ENCODE measurements around the gene PIAS1. TPM values are rescaled to one million over a fixed set of nuclear protein-coding genes. Genes with fewer than 3 reads are reported as not detected.
"Not testable (repeated sequence)": the region's sequence is repeated elsewhere in the genome, so short reads cannot be mapped to it uniquely, and the experiment has no call there.

Gene PIAS1
- total RNA-seq, 2 donors from 2014 or later: 43.3 to 48.1 TPM

DNA sequence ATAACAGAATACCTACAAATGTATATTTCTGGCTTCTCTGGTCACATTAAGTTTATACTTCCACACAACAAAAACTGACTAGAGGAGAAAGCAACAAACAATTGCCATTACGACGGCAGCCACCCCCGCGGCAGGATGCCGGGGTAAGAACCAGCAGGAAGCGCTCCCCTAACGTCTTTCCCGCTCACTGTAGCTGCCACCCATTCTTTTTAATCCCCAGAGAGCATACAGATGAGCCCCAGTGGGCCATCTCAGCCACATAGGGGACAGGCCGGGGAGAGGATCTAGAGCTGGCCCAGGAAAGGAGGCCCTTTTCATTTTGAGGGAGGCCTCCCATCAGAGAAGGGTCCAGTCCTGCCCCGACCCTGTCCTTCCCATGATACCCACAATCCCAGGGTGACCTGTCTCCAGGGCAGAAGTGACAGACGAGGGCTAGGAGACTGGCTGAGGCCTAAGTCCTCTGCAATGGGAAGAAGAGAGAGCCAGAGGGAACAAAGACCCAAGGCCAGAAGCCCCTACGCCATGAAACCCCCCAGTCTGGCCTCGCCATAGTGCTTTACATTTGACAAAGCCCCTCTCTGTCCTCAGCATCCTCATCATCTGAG, 154.6 kb downstream of the PIAS1 start:
- ATAC-seq (replicated peaks in 1 of 2): no peak
- peak overlapping the region; percentile 66 to 74 for H3K4me3 Mint-ChIP-seq
- DNase-seq: no peak
- H3K4me1 Mint-ChIP-seq (ENCODE audit: low read depth): peaks cover 24% of the 10 kb centered on the region
- H3K27me3 Mint-ChIP-seq (ENCODE audit: low read depth): no peaks in the 10 kb centered on the region
- no peaks in the 10 kb centered on the region for H3K36me3 Mint-ChIP-seq (ENCODE audit: insufficient read depth in 2 of 2)
- H3K9me3 Mint-ChIP-seq: no peaks in the 10 kb centered on the region
- H3K27ac Mint-ChIP-seq: peak overlapping the region; percentile 89

DNA sequence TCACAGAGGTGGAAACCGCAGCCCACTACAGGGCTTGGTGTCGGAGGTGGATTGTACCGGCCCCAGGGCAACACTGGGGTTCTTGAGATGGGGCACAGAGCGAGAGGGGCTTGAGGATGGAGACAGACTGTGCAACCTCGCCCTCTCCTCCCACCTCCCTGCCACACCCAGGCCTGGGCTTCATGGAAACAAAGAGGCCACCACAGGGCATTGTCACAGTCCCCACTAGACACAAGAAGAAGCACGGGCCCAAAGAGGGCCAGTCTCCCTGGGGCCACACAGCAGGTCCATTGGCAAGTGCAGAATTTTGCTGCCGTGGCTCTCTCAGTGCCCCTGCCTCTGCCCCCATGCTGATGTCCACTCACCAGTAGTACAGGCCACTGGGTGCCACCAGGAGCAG, 155.2 kb downstream of the PIAS1 start:
- H3K4me3 Mint-ChIP-seq: peak overlapping the region; percentile 62 to 66
- H3K4me1 Mint-ChIP-seq (ENCODE audit: low read depth): peaks cover 24% of the 10 kb centered on the region
- H3K36me3 Mint-ChIP-seq (ENCODE audit: insufficient read depth in 2 of 2): no peaks in the 10 kb centered on the region
- ATAC-seq (replicated peaks in 1 of 2) (peak in 1 of 2 donors; percentile 4), DNase-seq (no peak)
- no peaks in the 10 kb centered on the region for H3K9me3 Mint-ChIP-seq
- no peaks in the 10 kb centered on the region for H3K27me3 Mint-ChIP-seq (ENCODE audit: low read depth)
- H3K27ac Mint-ChIP-seq: peak overlapping the region; percentile 10

DNA sequence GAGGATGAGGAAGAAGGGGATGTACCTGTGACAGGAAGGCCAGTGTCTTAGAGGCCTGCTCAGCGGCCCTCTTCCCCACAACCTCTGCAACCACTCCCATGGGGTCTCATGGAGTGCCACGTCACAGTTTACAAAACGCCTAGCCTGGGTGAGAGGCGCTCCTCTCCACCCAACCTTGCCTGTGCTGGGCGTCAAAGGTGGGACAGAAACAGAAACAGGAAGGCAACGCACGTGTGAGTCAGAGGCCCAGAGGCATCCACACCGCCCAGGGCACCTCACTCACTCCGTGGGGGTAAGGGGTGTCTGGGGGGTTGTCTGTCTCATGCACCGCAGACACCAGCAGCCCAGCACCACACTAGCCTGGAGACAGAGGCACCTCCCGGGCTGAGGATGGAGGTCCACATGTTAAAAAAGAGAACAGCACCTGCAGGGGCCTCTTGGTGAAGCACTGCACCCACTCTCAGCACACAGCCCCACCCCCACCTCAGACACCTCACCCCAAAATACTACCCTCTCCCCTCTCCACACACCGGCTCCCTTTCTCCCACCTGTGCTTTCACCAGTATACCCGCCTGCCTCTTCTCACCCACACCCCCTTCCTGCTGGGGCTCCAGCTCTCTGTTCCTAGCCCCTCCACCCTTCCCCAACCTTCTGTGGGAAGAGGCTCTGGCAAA, 155.8 kb downstream of the PIAS1 start:
- peak overlapping the region; percentile 10 for H3K27ac Mint-ChIP-seq

GRCh38 chr15:68210409-68210756, 156.3 kb downstream of the PIAS1 start:
- Mint-ChIP-seq H3K27me3 (ENCODE audit: low read depth) (no peaks in the 10 kb centered on the region), H3K27ac (no peak overlapping the region), H3K4me3 (peak overlapping the region in 1 of 2 donors; percentile 17), H3K9me3 (no peaks in the 10 kb centered on the region), H3K36me3 (ENCODE audit: insufficient read depth in 2 of 2) (no peaks in the 10 kb centered on the region), H3K4me1 (ENCODE audit: low read depth) (peaks cover 24% of the 10 kb centered on the region)
- no peak for DNase-seq
- ATAC-seq (replicated peaks in 1 of 2): no peak

More for the DNA sequence above, 155.8 kb downstream of the PIAS1 start:
- Mint-ChIP-seq H3K27me3 (ENCODE audit: low read depth) (no peaks in the 10 kb centered on the region), H3K9me3 (no peaks in the 10 kb centered on the region), H3K4me1 (ENCODE audit: low read depth) (peaks cover 24% of the 10 kb centered on the region), H3K4me3 (peak overlapping the region; percentile 62 to 66), H3K36me3 (ENCODE audit: insufficient read depth in 2 of 2) (no peaks in the 10 kb centered on the region)
- peak; percentile 86 to 88 for ATAC-seq (replicated peaks in 1 of 2)
- peak; percentile 41 to 68 for DNase-seq

GRCh38 chr15:68210821-68211655, 156.9 kb downstream of the PIAS1 start:
- Mint-ChIP-seq H3K4me1 (ENCODE audit: low read depth) (peaks cover 24% of the 10 kb centered on the region), H3K36me3 (ENCODE audit: insufficient read depth in 2 of 2) (no peaks in the 10 kb centered on the region), H3K27me3 (ENCODE audit: low read depth) (no peaks in the 10 kb centered on the region), H3K4me3 (no peak overlapping the region), H3K27ac (no peak overlapping the region), H3K9me3 (no peaks in the 10 kb centered on the region)
- DNase-seq (peak; percentile 62 to 65), ATAC-seq (replicated peaks in 1 of 2) (peak; percentile 29 to 38)

DNA sequence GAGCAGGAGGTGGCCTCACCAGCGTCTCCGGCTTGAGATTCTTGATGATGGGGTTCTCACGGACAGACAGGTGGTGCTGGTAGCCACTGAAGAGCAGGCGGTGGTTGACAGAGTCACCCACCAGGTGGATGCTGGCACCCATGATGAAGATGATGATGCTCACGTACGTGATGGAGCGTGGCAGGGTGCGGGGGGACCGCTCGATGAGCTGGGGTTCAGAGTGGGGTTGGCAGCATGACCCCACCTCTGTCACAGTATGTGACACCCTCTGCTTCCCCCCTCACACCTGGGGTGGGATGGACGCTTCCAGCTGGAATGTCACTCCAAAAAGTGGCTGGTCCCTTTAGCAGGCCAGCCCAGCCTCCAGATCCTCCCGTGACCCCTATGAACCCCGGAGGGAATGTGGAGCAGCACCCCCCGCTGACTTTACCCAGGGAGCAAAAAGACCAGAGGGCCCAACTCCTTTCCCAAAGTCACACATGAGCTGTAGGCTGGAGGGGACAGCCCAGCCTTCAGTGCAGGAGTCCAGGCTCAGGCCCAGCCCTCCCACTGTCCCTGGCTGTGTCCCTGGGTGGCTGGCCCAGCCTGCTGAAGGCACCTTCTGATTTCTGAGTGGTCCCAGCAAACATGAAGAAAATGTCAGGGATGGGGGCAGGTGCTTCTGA, 157.7 kb downstream of the PIAS1 start:
- H3K27me3 Mint-ChIP-seq (ENCODE audit: low read depth): no peaks in the 10 kb centered on the region
- ATAC-seq (replicated peaks in 1 of 2) (no peak), DNase-seq (no peak)
- no peaks in the 10 kb centered on the region for H3K36me3 Mint-ChIP-seq (ENCODE audit: insufficient read depth in 2 of 2)
- no peak overlapping the region for H3K27ac Mint-ChIP-seq
- peaks cover 24% of the 10 kb centered on the region for H3K4me1 Mint-ChIP-seq (ENCODE audit: low read depth)
- no peaks in the 10 kb centered on the region for H3K9me3 Mint-ChIP-seq
- no peak overlapping the region for H3K4me3 Mint-ChIP-seq

- DNase-seq; H3K9me3 Mint-ChIP-seq; H3K4me3 Mint-ChIP-seq; H3K27me3 Mint-ChIP-seq (ENCODE audit: low read depth); H3K27ac Mint-ChIP-seq; ATAC-seq (replicated peaks in 1 of 2); H3K36me3 Mint-ChIP-seq (ENCODE audit: insufficient read depth in 2 of 2): not testable (repeated sequence)
- H3K4me1 Mint-ChIP-seq (ENCODE audit: low read depth): peaks cover 18% of the 10 kb centered on the region
These were observed 159.4 kb downstream of the PIAS1 start for GRCh38 chr15:68213491-68213845.

DNA sequence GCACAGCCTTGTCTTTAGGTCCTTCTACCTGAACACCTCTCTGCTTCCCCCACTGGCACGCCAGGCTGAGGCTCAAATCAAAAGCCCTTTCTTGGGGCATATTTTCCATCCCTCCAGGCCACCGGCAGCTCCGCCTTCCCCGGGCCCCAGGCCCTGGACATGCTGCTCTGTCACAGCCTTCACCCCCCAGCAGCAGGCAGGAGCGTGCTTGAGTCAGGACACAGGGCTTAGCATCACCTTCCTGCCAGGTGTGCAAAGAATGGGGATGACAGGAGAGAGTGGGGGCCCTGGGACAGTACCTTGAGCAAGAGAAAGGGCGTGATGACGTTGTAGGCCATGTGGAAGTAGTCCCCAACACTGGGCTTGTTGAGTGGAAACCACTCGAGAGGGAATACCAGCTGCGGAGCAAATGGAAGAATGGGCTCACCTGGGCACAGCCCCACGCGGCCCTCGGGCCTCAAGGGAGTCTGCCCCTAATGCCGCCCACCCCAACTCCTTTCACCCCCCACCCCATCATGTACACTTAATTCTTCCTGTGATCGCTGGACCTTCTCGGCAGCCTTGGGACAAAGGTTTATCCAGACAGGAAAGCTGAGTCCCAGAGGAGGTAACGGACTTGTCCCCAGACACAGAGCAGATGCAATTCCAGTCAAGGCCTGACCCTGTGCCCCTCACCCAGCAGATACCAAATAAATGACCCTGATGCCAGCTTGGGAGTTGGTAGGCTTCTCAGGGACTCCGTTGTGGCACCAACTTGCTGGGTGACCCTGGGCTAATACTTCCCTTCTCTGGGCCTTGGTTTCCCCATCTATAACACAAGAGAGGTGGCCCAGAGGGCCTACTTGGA, 160.1 kb downstream of the PIAS1 start:
- ATAC-seq (replicated peaks in 1 of 2) (no peak), DNase-seq (no peak)
- no peaks in the 10 kb centered on the region for H3K9me3 Mint-ChIP-seq
- no peak overlapping the region for H3K4me3 Mint-ChIP-seq
- H3K4me1 Mint-ChIP-seq (ENCODE audit: low read depth): peaks cover 12% of the 10 kb centered on the region
- no peaks in the 10 kb centered on the region for H3K27me3 Mint-ChIP-seq (ENCODE audit: low read depth)
- peaks cover 0 to 2% of the 10 kb centered on the region in 2 donors for H3K36me3 Mint-ChIP-seq (ENCODE audit: insufficient read depth in 2 of 2)
- H3K27ac Mint-ChIP-seq: no peak overlapping the region

DNA sequence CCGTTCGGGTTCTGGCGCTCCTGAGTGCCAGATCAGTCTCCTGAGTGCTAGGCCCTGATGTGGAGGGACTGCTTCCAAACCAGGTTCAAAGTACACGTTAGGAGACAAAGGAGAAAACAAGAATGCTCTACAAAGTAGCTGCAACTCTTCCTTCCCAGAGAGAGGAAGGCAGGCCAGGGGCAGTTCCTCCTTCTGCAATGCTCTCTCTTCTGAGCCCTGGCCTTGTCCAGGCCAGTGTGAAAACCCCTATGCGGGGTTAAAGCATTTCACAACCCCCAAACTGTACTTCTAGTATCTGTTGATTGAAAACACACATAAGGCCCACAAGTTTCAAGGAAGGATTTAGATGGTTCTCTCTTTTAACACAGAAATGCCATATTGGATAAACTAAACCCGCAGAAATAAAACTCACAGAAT, 160.7 kb downstream of the PIAS1 start:
- H3K9me3 Mint-ChIP-seq: no peaks in the 10 kb centered on the region
- no peaks in the 10 kb centered on the region for H3K27me3 Mint-ChIP-seq (ENCODE audit: low read depth)
- DNase-seq (no peak), ATAC-seq (replicated peaks in 1 of 2) (no peak)
- H3K27ac Mint-ChIP-seq: no peak overlapping the region
- no peak overlapping the region for H3K4me3 Mint-ChIP-seq
- peaks cover 6% of the 10 kb centered on the region for H3K4me1 Mint-ChIP-seq (ENCODE audit: low read depth)
- peaks cover 0 to 2% of the 10 kb centered on the region in 2 donors for H3K36me3 Mint-ChIP-seq (ENCODE audit: insufficient read depth in 2 of 2)

- DNase-seq (no peak), ATAC-seq (replicated peaks in 1 of 2) (no peak)
- H3K27ac Mint-ChIP-seq: no peak overlapping the region
- H3K4me3 Mint-ChIP-seq: no peak overlapping the region
- H3K4me1 Mint-ChIP-seq (ENCODE audit: low read depth): no peaks in the 10 kb centered on the region
- H3K36me3 Mint-ChIP-seq (ENCODE audit: insufficient read depth in 2 of 2): peaks cover 0 to 2% of the 10 kb centered on the region in 2 donors
- no peaks in the 10 kb centered on the region for H3K27me3 Mint-ChIP-seq (ENCODE audit: low read depth)
- H3K9me3 Mint-ChIP-seq: no peaks in the 10 kb centered on the region
These were observed 163.2 kb downstream of the PIAS1 start for GRCh38 chr15:68217341-68217740.

DNA sequence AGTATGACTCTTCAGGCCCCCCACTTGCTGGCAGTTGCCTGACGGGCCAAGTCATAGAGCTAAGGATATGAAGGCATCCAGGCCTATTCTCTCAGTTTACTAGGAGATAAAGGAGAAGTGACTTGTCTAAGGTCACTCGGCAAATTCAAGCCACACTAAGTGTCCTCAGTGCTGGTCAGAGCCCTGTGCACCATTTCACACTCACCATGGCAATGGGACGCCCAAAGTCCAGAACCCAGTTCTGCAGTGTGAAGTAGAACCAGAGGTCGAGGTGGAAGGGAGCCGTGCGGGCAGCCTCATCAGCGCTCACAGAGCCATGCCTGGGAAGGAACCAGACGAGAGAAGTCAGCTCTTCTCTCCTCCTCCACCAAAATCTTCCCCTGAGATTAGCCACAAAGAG, 164.2 kb downstream of the PIAS1 start:
- Mint-ChIP-seq H3K36me3 (ENCODE audit: insufficient read depth in 2 of 2) (peaks cover 0 to 2% of the 10 kb centered on the region in 2 donors), H3K4me1 (ENCODE audit: low read depth) (no peaks in the 10 kb centered on the region), H3K4me3 (no peak overlapping the region), H3K27me3 (ENCODE audit: low read depth) (no peaks in the 10 kb centered on the region), H3K9me3 (no peaks in the 10 kb centered on the region), H3K27ac (no peak overlapping the region)
- no peak for DNase-seq
- no peak for ATAC-seq (replicated peaks in 1 of 2)

Data from activated T-cell treated with anti-CD3 and anti-CD28 coated beads, Interleukin-2, amount 50 U/mL, for 72 hours (primary cell).